ENCODE data around the gene SLX4IP. TPM values are rescaled to one million over a fixed set of nuclear protein-coding genes. Genes with fewer than 3 reads are reported as not detected.
A peak's percentile ranks its signal among the peaks of the same experiment; 100 is the strongest.

Gene SLX4IP
- total RNA-seq, 4 donors from 2014 or later, result 2.0 to 3.4 (median 3.3) TPM

DNA sequence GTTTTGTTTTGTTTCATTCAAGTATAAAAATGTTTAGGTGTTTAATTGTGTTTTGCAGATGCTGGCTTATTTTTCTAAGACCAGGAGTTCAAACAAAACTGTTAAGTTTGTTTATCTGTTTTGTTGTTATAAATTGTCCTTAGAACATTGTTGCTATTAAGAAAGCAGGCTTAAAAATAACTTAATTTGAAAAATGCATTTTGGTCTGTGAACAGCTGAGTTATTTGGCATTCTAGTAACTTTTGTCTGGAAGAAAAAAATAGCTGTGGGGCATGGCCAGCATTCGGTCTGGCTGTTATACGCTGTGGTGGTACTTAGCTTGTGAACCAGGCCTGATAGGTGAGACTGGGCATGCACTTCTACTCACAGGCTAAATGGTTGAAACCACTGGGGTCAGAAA is 37.8 kb downstream of the SLX4IP start:
- TF ChIP-seq, protein P1, sequence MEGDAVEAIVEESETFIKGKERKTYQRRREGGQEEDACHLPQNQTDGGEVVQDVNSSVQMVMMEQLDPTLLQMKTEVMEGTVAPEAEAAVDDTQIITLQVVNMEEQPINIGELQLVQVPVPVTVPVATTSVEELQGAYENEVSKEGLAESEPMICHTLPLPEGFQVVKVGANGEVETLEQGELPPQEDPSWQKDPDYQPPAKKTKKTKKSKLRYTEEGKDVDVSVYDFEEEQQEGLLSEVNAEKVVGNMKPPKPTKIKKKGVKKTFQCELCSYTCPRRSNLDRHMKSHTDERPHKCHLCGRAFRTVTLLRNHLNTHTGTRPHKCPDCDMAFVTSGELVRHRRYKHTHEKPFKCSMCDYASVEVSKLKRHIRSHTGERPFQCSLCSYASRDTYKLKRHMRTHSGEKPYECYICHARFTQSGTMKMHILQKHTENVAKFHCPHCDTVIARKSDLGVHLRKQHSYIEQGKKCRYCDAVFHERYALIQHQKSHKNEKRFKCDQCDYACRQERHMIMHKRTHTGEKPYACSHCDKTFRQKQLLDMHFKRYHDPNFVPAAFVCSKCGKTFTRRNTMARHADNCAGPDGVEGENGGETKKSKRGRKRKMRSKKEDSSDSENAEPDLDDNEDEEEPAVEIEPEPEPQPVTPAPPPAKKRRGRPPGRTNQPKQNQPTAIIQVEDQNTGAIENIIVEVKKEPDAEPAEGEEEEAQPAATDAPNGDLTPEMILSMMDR (IDR thresholded peaks at IDR 0.05), result no peak
- ATAC-seq (ENCODE audit: low FRiP score) (no peak), DNase-seq (ENCODE audit: low spot score) (no peak)

DNA sequence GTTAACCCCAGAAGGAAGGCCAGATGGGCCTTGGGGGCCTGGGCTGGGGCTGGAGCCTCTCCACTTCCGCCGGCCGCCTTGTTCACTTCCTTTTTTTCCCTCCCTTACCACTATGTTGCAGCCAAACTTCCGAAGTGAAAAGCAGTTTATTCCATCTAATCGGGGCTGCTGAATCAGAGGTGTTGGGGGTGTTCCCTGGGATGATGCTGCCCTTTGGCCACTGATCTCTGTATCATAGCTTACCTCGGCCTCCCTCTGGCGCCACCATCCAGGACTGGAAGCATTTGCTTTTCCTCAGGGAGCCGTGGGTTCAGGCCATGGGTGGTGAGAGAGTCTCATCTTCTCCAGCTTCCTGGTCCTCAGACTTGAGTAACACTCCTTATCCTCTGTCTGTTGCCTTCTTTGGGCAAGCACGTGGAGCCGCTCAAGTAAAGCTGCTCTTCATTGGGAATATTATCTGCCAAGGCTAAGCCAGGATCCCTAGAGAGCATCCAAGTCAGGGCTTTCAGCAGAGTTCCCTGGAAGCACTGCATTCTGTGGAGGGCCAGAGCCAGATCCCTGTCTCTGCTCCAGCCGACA is 39.6 kb downstream of the SLX4IP start:
- ATAC-seq (ENCODE audit: low FRiP score) (peak; percentile 38), DNase-seq (ENCODE audit: low spot score) (no peak)
- TF ChIP-seq, protein P1 (IDR thresholded peaks at IDR 0.05), result no peak

DNA sequence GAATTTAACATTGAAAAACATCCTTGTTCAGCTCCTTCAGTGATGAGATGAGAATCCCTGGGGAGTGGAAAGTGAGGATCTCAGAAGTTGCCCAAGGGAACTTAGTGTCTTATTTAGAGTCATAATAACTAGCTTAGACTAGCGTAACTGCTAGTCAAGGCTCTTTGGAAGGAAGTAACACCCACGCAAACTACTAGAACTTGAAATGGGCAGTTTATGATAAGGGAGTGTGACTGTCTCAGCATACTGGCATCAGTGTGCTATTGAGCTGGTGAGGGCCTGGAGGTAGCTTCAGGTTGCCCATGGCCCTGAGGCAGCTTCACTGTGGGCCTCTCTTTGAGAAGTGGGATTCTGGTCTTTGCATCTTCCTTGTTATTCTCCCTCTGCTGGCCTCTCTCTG is 40.1 kb downstream of the SLX4IP start:
- ATAC-seq (ENCODE audit: low FRiP score) (peak; percentile 27), DNase-seq (ENCODE audit: low spot score) (no peak)
- TF ChIP-seq, protein P1 (IDR thresholded peaks at IDR 0.05), result no peak

DNA sequence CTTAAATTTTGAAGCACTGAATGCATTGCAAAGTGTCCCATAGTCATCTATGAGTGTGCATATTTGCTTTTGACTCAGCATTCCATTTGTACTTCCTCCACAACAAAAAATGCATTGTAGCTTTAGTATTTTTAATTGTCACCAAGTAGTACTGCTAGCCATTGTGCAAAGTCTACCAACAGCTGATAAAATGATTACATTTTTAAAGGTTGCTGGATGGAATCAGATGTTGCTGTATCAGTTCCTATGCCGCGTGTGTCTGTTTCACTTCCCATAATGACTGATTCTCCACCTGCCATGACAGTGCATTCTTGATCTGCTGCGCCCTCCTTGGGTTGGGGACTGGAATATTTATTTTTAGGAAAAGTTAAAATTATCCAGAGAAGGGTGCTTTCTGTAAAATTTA is 41.2 kb downstream of the SLX4IP start:
- DNase-seq (ENCODE audit: low spot score) (no peak), ATAC-seq (ENCODE audit: low FRiP score) (no peak)
- TF ChIP-seq, protein P1 (IDR thresholded peaks at IDR 0.05), result no peak

DNA sequence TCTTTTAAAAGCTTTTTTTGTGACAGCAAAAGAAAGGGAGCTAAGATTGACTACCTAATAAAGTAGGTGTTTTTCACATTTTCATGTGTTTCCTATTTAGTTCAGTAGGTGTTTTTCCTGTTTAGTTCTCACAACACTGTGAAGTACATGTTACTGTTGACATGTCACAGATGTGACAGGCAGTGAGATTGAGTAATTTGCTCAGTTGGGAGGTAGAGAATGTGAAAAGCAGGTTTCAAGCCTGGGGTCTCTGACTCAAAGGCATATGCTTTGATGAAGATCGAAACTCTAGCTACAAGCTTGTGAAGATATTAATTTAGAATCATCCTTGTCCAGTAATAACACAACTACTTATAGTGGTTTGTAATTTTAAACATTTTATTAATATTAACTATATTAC is 43.1 kb downstream of the SLX4IP start:
- TF ChIP-seq, protein P1 (IDR thresholded peaks at IDR 0.05), result no peak
- no peak for ATAC-seq (ENCODE audit: low FRiP score)

DNA sequence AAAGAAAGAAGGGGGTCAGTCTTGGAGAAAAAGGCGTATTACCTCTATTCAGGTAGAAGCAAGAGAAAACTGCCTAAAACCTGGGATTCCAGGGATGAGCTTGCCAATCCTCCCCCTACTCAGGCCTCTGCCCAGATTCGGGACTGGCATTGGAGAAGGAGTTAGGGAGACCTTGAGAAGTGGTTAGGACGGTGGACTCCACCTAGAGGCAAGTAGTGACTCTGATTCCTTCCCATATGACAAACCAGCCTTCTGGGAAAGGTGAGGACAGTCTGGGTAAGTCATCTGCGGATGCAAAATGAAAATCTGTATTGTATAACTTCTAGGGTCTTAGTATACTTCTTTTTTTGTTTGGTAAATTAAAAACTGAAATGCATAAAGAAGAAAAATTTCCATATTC is 43.8 kb downstream of the SLX4IP start:
- TF ChIP-seq, protein P1 (IDR thresholded peaks at IDR 0.05), result no peak
- no peak for ATAC-seq (ENCODE audit: low FRiP score)
- DNase-seq (ENCODE audit: low spot score), result no peak

More for the DNA sequence above, 43.1 kb downstream of the SLX4IP start:
- no peak for DNase-seq (ENCODE audit: low spot score)

DNA sequence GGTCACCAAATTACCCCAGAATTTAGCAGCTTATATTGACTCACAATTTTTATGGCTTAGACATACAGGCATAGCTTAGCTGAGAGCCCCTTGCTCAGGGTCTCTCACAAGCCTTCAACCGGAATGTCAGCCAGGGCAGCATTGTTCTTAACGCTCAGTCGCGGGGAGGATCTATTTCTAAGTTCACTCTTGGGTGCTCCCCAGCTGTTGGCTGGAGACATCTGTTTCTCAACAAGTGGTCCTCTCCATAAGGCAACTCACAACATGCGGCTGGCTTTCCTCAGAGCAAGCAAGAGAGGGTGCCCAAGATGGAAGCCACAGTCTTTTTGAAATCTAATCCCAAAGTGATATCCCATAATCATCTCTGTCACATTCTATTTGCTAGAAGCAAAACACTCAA is 46.6 kb downstream of the SLX4IP start:
- ATAC-seq (ENCODE audit: low FRiP score) (no peak), DNase-seq (ENCODE audit: low spot score) (no peak)
- TF ChIP-seq, protein P1 (IDR thresholded peaks at IDR 0.05), result no peak
